ENCODE results near the gene PXDC1.

Gene PXDC1

GRCh38 chr6:3695065-3695817 lies 56.3 kb downstream of the PXDC1 start:
- TF ChIP-seq MYC (IDR thresholded peaks at IDR 0.05; ENCODE audit: low read depth, low read length): no peak
- TF ChIP-seq POLR2A (IDR thresholded peaks at IDR 0.05; ENCODE audit: extremely low read depth, insufficient read length): no peak
- TF ChIP-seq MAX (IDR thresholded peaks at IDR 0.05; ENCODE audit: low read depth, low read length): no peak
- TF ChIP-seq CTCF (IDR thresholded peaks at IDR 0.05; ENCODE audit: low read depth, low read length): no peak
- DNase-seq (ENCODE audit: low read depth): no peak
- H3K4me3 ChIP-seq (ENCODE audit: low read depth, low read length): no peak overlapping the region

- TF ChIP-seq CTCF (IDR thresholded peaks at IDR 0.05; ENCODE audit: low read depth, low read length): no peak
- TF ChIP-seq MYC (IDR thresholded peaks at IDR 0.05; ENCODE audit: low read depth, low read length): no peak
- TF ChIP-seq MAX (IDR thresholded peaks at IDR 0.05; ENCODE audit: low read depth, low read length): no peak
- no peak for TF ChIP-seq POLR2A (IDR thresholded peaks at IDR 0.05; ENCODE audit: extremely low read depth, insufficient read length)
- DNase-seq (ENCODE audit: low read depth): no peak
Observed at GRCh38 chr6:3693831-3694230, 57.7 kb downstream of the PXDC1 start.

GRCh38 chr6:3690506-3690905 lies 61.0 kb downstream of the PXDC1 start:
- H3K4me3 ChIP-seq (ENCODE audit: low read depth, low read length): no peak overlapping the region
- TF ChIP-seq MAX (IDR thresholded peaks at IDR 0.05; ENCODE audit: low read depth, low read length) (no peak), POLR2A (IDR thresholded peaks at IDR 0.05; ENCODE audit: extremely low read depth, insufficient read length) (no peak), MYC (IDR thresholded peaks at IDR 0.05; ENCODE audit: low read depth, low read length) (no peak), CTCF (IDR thresholded peaks at IDR 0.05; ENCODE audit: low read depth, low read length) (no peak)
- DNase-seq (ENCODE audit: low read depth): no peak

More at GRCh38 chr6:3693831-3694230, 57.7 kb downstream of the PXDC1 start:
- H3K4me3 ChIP-seq (ENCODE audit: low read depth, low read length): no peak overlapping the region

- TF ChIP-seq POLR2A (IDR thresholded peaks at IDR 0.05; ENCODE audit: extremely low read depth, insufficient read length) (no peak), MAX (IDR thresholded peaks at IDR 0.05; ENCODE audit: low read depth, low read length) (no peak), CTCF (IDR thresholded peaks at IDR 0.05; ENCODE audit: low read depth, low read length) (no peak), MYC (IDR thresholded peaks at IDR 0.05; ENCODE audit: low read depth, low read length) (no peak)
- no peak for DNase-seq (ENCODE audit: low read depth)
- no peak overlapping the region for H3K4me3 ChIP-seq (ENCODE audit: low read depth, low read length)
Observed at GRCh38 chr6:3687847-3688246, 63.7 kb downstream of the PXDC1 start.

- no peak for DNase-seq (ENCODE audit: low read depth)
- TF ChIP-seq CTCF (IDR thresholded peaks at IDR 0.05; ENCODE audit: low read depth, low read length) (no peak), POLR2A (IDR thresholded peaks at IDR 0.05; ENCODE audit: extremely low read depth, insufficient read length) (no peak), MYC (IDR thresholded peaks at IDR 0.05; ENCODE audit: low read depth, low read length) (no peak), MAX (IDR thresholded peaks at IDR 0.05; ENCODE audit: low read depth, low read length) (no peak)
- no peak overlapping the region for H3K4me3 ChIP-seq (ENCODE audit: low read depth, low read length)
Observed at GRCh38 chr6:3683331-3683730, 68.2 kb downstream of the PXDC1 start.

All from NB4 (cell line).